Metanephros (tissue), 1 donor: ENCODE measurements around the gene MCCC1. TPM values are rescaled to one million over a fixed set of nuclear protein-coding genes. Genes with fewer than 3 reads are reported as not detected.

Experiments used
- total RNA-seq: library from RNA; depleted of rRNA; stranded (reverse); fragments of >200 nt; gene quantifications from one replicate; pipeline ENCODE4 v1.2.3, GENCODE V29; 2014

The MCCC1 gene
- 41.2 TPM for total RNA-seq

DNA sequence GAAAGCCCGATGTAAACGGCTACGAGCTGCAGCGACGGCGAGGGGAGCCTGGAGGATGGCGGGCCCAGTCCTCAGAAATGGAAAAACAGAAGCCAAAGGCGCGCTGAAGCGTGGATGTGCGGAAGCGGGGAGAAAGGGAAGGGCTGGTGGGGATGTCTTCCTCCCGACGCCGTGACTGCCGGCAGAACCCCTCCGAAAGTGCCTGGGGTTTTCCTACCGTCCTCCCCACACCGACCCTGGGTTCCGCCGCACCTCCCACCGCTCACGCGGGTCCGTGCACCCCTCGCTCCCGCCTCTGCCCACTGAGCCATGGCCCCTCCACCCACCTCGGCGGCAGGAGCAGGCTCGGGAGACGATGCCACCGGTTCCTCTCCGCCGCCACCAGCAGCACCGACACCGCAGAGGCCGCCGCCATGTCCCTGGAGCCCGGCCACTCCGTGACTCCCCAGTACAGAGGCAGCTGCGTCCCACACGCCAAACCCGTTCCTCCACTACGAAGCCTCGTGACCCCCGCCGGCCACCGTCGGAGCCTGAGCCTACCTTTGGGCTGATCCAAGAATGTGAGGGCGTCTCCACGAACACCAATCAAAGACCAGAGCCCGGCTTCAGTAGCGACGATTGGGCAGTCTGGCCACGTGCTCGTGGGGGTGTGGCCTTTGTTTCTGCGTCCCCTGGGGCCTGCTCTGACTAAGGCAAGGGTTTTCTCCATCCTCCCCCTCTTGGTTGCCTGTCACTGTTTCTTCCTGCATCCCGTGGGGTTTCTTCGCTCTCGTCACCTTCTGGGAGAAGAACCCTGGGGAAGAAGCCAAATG lies at the start of gene MCCC1:
TSS of gene MCCC1 (minus strand) at position 471 of the 812 bp plus-strand sequence. CDS start at position 415, 56 bp downstream.

GRCh38 chr3:182980204-182981037 lies 118.9 kb downstream of the MCCC1 start, which contains the start of gene DCUN1D1:
Gene DCUN1D1, minus strand, starts transcription at chr3:182980538. Its CDS starts 49 bp downstream, at chr3:182980489.

Other genes with a start within 250 kb of the MCCC1 start
- gene DCUN1D1, start 119.0 kb downstream of the MCCC1 start, total RNA-seq, result 31.6 TPM
- gene LAMP3, start 63.2 kb upstream of the MCCC1 start, total RNA-seq, result 0.18 TPM
- gene B3GNT5, start 153.8 kb upstream of the MCCC1 start, total RNA-seq, result 12.5 TPM